CD14-positive monocyte (primary cell): ENCODE data around the gene KLF15. TPM values are rescaled to one million over a fixed set of nuclear protein-coding genes. Genes with fewer than 3 reads are reported as not detected.

Experiments
- DNase-seq, 3 donors: peaks; one replicate each; pipeline ENCODE4 v3.0.0-alpha.2; 2011 to 2022
- H2AFZ ChIP-seq: 2 replicates; pipeline ENCODE4 v1.6.0; 2012; ENCODE audit warnings: mild to moderate bottlenecking, low read depth, low read length, inconsistent platforms; ENCODE audit not compliant: insufficient read depth, poor library complexity, severe bottlenecking
- H3K27ac ChIP-seq, 2 donors: 1 replicate in 1 of 2; 2 replicates in 1 of 2; pipeline ENCODE4 v1.5.1; 2012 to 2013; ENCODE audit warnings: low read length in 2 of 2, control low read depth in 1 of 2, inconsistent platforms in 1 of 2, low read depth in 1 of 2, mild to moderate bottlenecking in 1 of 2
- H3K27me3 ChIP-seq, 2 donors: one replicate each; pipeline versions ENCODE4 v1.6.0 to v1.6.1; 2011 to 2013; ENCODE audit warnings: low read length in 2 of 2; ENCODE audit not compliant: control insufficient read depth in 2 of 2, insufficient read depth in 2 of 2
- H3K36me3 ChIP-seq, 2 donors: replicated peaks in 1 of 2; 1 replicate in 1 of 2; 2 replicates in 1 of 2; pipeline versions ENCODE4 v1.5.1 to v1.6.1; 2012 to 2013; ENCODE audit warnings: low read length in 2 of 2, control low read depth in 1 of 2, inconsistent platforms in 1 of 2, mild to moderate bottlenecking in 1 of 2; ENCODE audit not compliant: insufficient read depth in 2 of 2, control insufficient read depth in 1 of 2
- H3K4me1 ChIP-seq, 2 donors: 1 replicate in 1 of 2; 2 replicates in 1 of 2; pipeline versions ENCODE4 v1.5.1 to v1.6.1; 2012 to 2013; ENCODE audit warnings: low read length in 2 of 2, control low read depth in 1 of 2, inconsistent platforms in 1 of 2, mild to moderate bottlenecking in 1 of 2, moderate library complexity in 1 of 2; ENCODE audit not compliant: insufficient read depth in 2 of 2, control insufficient read depth in 1 of 2
- H3K4me2 ChIP-seq: replicated peaks from 2 replicates; pipeline ENCODE3; 2012; ENCODE audit warnings: low read length, moderate library complexity, mild to moderate bottlenecking; ENCODE audit not compliant: poor library complexity, severe bottlenecking; ENCODE audit errors: extremely low read depth
- H3K4me3 ChIP-seq, 3 experiments: fragments of 200-600 bp in 1 of 3; sonication (generic) in 1 of 3; replicated peaks in 1 of 3; 1 replicate in 2 of 3; 2 replicates in 1 of 3; pipeline ENCODE4 v1.5.1; 2011 to 2013; ENCODE audit warnings: low read length in 3 of 3, mild to moderate bottlenecking in 3 of 3, control low read depth in 2 of 3, low read depth in 2 of 3, inconsistent platforms in 1 of 3, moderate library complexity in 1 of 3
- H3K79me2 ChIP-seq: 2 replicates; pipeline ENCODE4 v1.6.0; 2012; ENCODE audit warnings: mild to moderate bottlenecking, control low read depth, inconsistent platforms, low read length, moderate library complexity; ENCODE audit not compliant: insufficient read depth
- H3K9ac ChIP-seq: 2 replicates; pipeline ENCODE4 v1.6.0; 2017; ENCODE audit warnings: low read length, mild to moderate bottlenecking; ENCODE audit not compliant: insufficient read depth, poor library complexity, severe bottlenecking
- H3K9me3 ChIP-seq, 2 donors: replicated peaks in 1 of 2; 1 replicate in 1 of 2; 2 replicates in 1 of 2; pipeline versions ENCODE4 v1.5.1 to v1.6.1; 2012 to 2013; ENCODE audit warnings: low read length in 2 of 2, control low read depth in 1 of 2; ENCODE audit not compliant: control insufficient read depth in 1 of 2, insufficient read depth in 1 of 2
- H4K20me1 ChIP-seq: 2 replicates; pipeline ENCODE4 v1.6.0; 2012; ENCODE audit warnings: mild to moderate bottlenecking, low read length, control low read depth, moderate library complexity; ENCODE audit not compliant: insufficient read depth
- H3K27ac Mint-ChIP-seq, 7 donors: one replicate each; pipeline ENCODE4 v1.8.0; 2020; ENCODE audit warnings: mild to moderate bottlenecking in 7 of 7, mixed read lengths in 7 of 7, moderate library complexity in 6 of 7, inconsistent platforms in 2 of 7
- H3K27me3 Mint-ChIP-seq, 3 donors: one replicate each; pipeline ENCODE4 v1.8.0; 2021 to 2022; ENCODE audit warnings: low read depth in 3 of 3, mild to moderate bottlenecking in 3 of 3, mixed read lengths in 3 of 3, moderate library complexity in 3 of 3, inconsistent platforms in 1 of 3
- H3K36me3 Mint-ChIP-seq, 2 donors: one replicate each; pipeline ENCODE4 v1.8.0; 2020; ENCODE audit warnings: mixed read lengths in 2 of 2, inconsistent platforms in 1 of 2, mild to moderate bottlenecking in 1 of 2
- H3K4me1 Mint-ChIP-seq: one replicate; pipeline ENCODE4 v1.8.0; 2020; ENCODE audit warnings: mild to moderate bottlenecking, mixed read lengths
- H3K4me3 Mint-ChIP-seq, 2 donors: one replicate each; pipeline ENCODE4 v1.8.0; 2020; ENCODE audit warnings: mild to moderate bottlenecking in 2 of 2, mixed read lengths in 2 of 2, moderate library complexity in 1 of 2
- H3K9me3 Mint-ChIP-seq, 7 donors: one replicate each; pipeline ENCODE4 v1.8.0; 2020 to 2022; ENCODE audit warnings: mixed read lengths in 7 of 7, mild to moderate bottlenecking in 6 of 7, moderate library complexity in 6 of 7, inconsistent platforms in 2 of 7
- WGBS: methylation state at CpG from one replicate; pipeline ENCODE4 v1.1.5; 2013; ENCODE audit warnings: missing lambda C conversion rate; ENCODE audit not compliant: insufficient coverage; 5-methylcytosine and 5-hydroxymethylcytosine counted together
- intact Hi-C, 2 donors: fragments of 100-400 bp; cut with micrococcal nuclease; formaldehyde crosslinking; loops; one replicate each; pipeline versions ENCODE4 v1.15.0 to v1.15.1; 2023
- polyA plus RNA-seq, 3 donors: library from polyadenylated mRNA; depleted of rRNA in 1 of 3; unstranded in 2 of 3; stranded (reverse) in 1 of 3; fragments of 300-500 nt in 2 of 3; fragments of >200 nt in 1 of 3; fragmentation: Illumina TruSeq in 2 of 3; gene quantifications; 1 replicate in 2 of 3; 2 replicates in 1 of 3; pipeline ENCODE4 v1.2.3, GENCODE V29; 2012 to 2021
- TF ChIP-seq, protein P1 (sequence below): fragments of 200-600 bp; IDR thresholded peaks from one replicate; pipeline ENCODE4 v1.8.0; 2022; ENCODE audit warnings: antibody characterized with exemption, mild to moderate bottlenecking

The KLF15 gene
- polyA plus RNA-seq, 3 donors: not detected

DNA sequence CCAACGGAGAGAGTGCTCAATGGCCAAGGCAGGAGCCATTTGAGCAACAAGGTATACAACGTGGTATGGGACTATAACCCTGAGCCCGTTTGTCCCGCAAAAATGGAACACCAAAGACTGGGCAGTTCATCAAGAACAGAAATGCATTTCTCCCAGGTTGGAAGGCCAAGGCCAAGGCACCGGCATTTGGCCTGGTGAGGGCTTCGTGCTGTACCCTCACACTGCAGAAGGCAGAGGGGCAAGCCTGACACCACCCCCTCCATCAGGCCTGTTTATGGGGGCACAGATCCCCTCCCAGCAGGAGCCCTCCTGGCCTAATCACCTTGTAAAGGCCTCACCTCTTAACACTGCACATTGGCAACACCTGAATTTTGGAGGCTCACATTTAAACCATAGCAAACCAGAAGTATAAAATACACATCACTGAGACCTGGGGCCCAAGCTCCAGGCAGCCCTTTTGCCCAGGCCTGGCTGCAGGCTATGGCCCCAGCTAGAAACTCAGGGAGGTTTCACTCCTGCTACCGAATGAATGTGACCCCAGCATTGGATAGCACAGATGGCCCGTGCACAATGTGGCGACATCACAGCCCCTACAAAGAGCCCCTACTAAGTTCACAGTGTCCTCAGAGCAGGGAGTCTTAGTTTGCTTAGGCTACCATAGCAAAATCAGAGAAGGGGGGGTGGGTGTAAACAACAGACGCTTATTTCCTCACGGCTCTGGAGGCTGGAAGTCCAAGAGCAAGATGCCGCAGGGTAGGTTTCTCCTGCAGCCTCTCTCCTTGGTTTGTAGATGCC lies 47.1 kb downstream of the KLF15 start:
- Mint-ChIP-seq H3K27ac (no peak overlapping the region), H3K4me3 (no peak overlapping the region), H3K27me3 (peaks cover 2 to 10% (median 4%) of the 10 kb centered on the region in 3 donors), H3K9me3 (peaks cover 0 to 11% (median 9%) of the 10 kb centered on the region in 7 donors), H3K36me3 (no peaks in the 10 kb centered on the region), H3K4me1 (peaks cover 2% of the 10 kb centered on the region)
- Histone ChIP-seq H3K9ac (no peak overlapping the region), H2AFZ (no peak overlapping the region), H3K9me3 (peaks cover 0 to 8% of the 10 kb centered on the region in 2 donors), H3K79me2 (no peaks in the 10 kb centered on the region), H3K4me3 (no peak overlapping the region), H3K27me3 (no peaks in the 10 kb centered on the region), H3K4me1 (no peaks in the 10 kb centered on the region), H4K20me1 (no peaks in the 10 kb centered on the region), H3K36me3 (no peaks in the 10 kb centered on the region), H3K27ac (no peak overlapping the region), H3K4me2 (no peak overlapping the region)
- TF ChIP-seq, protein P1, sequence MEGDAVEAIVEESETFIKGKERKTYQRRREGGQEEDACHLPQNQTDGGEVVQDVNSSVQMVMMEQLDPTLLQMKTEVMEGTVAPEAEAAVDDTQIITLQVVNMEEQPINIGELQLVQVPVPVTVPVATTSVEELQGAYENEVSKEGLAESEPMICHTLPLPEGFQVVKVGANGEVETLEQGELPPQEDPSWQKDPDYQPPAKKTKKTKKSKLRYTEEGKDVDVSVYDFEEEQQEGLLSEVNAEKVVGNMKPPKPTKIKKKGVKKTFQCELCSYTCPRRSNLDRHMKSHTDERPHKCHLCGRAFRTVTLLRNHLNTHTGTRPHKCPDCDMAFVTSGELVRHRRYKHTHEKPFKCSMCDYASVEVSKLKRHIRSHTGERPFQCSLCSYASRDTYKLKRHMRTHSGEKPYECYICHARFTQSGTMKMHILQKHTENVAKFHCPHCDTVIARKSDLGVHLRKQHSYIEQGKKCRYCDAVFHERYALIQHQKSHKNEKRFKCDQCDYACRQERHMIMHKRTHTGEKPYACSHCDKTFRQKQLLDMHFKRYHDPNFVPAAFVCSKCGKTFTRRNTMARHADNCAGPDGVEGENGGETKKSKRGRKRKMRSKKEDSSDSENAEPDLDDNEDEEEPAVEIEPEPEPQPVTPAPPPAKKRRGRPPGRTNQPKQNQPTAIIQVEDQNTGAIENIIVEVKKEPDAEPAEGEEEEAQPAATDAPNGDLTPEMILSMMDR: no peak
- intact Hi-C loops: no loop called here
- DNase-seq: no peak
- 78% methylated on average over 7 of the region's 12 CpGs for WGBS

DNA sequence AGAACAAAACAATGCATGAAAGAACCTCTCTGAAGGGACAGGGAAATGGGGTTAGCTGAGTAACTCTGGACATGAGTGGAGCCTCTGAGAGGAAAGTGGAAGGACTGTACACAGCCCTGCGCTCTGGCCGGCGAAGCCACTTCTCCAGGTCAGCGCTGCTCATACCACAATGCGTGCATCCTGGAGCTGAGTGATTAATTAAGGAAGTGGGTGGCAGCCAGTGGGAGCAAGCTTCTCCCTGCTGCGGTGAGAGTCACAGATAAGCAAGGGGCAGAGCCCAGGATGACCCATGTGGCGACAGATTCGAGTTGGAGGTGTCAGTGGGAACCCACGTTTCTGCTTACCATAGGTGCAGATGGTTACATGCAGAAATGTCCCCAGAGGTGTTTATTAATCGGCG lies 48.0 kb downstream of the KLF15 start:
- Histone ChIP-seq H4K20me1 (no peaks in the 10 kb centered on the region), H3K9me3 (peaks cover 0 to 8% of the 10 kb centered on the region in 2 donors), H3K4me1 (no peaks in the 10 kb centered on the region), H3K4me3 (no peak overlapping the region), H3K4me2 (no peak overlapping the region), H3K79me2 (no peaks in the 10 kb centered on the region), H3K27ac (no peak overlapping the region), H3K9ac (no peak overlapping the region), H3K27me3 (no peaks in the 10 kb centered on the region), H2AFZ (no peak overlapping the region), H3K36me3 (no peaks in the 10 kb centered on the region)
- peaks cover 2 to 12% (median 4%) of the 10 kb centered on the region in 3 donors for H3K27me3 Mint-ChIP-seq
- H3K9me3 Mint-ChIP-seq: peaks cover 0 to 13% (median 11%) of the 10 kb centered on the region in 7 donors
- H3K27ac Mint-ChIP-seq: no peak overlapping the region
- DNase-seq: peak in 1 of 3 donors; percentile 2
- intact Hi-C loops: no loop called here
- WGBS: 8% methylated on average over 9 of the region's 11 CpGs
- no peak overlapping the region for H3K4me3 Mint-ChIP-seq
- no peaks in the 10 kb centered on the region for H3K36me3 Mint-ChIP-seq
- peaks cover 2% of the 10 kb centered on the region for H3K4me1 Mint-ChIP-seq
- TF ChIP-seq, protein P1: no peak
